Smooth muscle cell (in vitro differentiated cells): ENCODE measurements around the gene ANKRD34C. TPM values are rescaled to one million over a fixed set of nuclear protein-coding genes. Genes with fewer than 3 reads are reported as not detected.

Experiments used
- DNase-seq: peaks from one replicate; lab custom pipeline; 2025; ENCODE audit not compliant: unreplicated experiment; lab: John Stamatoyannopoulos, UW
- H2AFZ ChIP-seq: fragments of 200-600 bp; sonication (generic); 2 replicates; pipeline ENCODE4 v1.6.0; 2016; ENCODE audit warnings: antibody characterized with exemption, low read depth, mild to moderate bottlenecking
- H3F3A ChIP-seq: fragments of 200-600 bp; sonication (generic); 2 replicates; pipeline ENCODE4 v1.6.0; 2017; ENCODE audit warnings: antibody characterized with exemption, low read depth
- H3K27ac ChIP-seq: fragments of 200-600 bp; sonication (generic); 2 replicates; pipeline ENCODE4 v1.5.1; 2016; ENCODE audit warnings: low read depth, mild to moderate bottlenecking
- H3K27me3 ChIP-seq: fragments of 200-600 bp; sonication (generic); 2 replicates; pipeline ENCODE4 v1.6.1; 2016; ENCODE audit warnings: low read depth, mild to moderate bottlenecking
- H3K36me3 ChIP-seq: fragments of 200-600 bp; sonication (generic); 2 replicates; pipeline ENCODE4 v1.5.1; 2016; ENCODE audit warnings: low read depth
- H3K4me1 ChIP-seq: fragments of 200-600 bp; sonication (generic); 2 replicates; pipeline ENCODE4 v1.5.1; 2016; ENCODE audit warnings: low read depth
- H3K4me2 ChIP-seq: fragments of 200-600 bp; sonication (generic); 2 replicates; pipeline ENCODE4 v1.6.0; 2016; ENCODE audit warnings: mild to moderate bottlenecking
- H3K4me3 ChIP-seq: fragments of 200-600 bp; sonication (generic); 2 replicates; pipeline ENCODE4 v1.5.1; 2016; ENCODE audit warnings: mild to moderate bottlenecking
- H3K79me2 ChIP-seq: fragments of 200-600 bp; sonication (generic); 2 replicates; pipeline ENCODE4 v1.6.0; 2016; ENCODE audit warnings: low read depth, mild to moderate bottlenecking
- H3K9ac ChIP-seq: fragments of 200-600 bp; sonication (generic); 2 replicates; pipeline ENCODE4 v1.6.0; 2016; ENCODE audit warnings: low read depth
- H3K9me3 ChIP-seq: fragments of 200-600 bp; sonication (generic); replicated peaks from 2 replicates; pipeline ENCODE4 v1.5.1; 2016; ENCODE audit warnings: low read depth
- H4K20me1 ChIP-seq: fragments of 200-600 bp; sonication (generic); 2 replicates; pipeline ENCODE4 v1.6.0; 2016; ENCODE audit warnings: low read depth
- CTCF ChIP-seq: fragments of 200-600 bp; sonication (generic); IDR thresholded peaks from 2 replicates; pipeline ENCODE4 v1.5.1; 2017; ENCODE audit warnings: borderline replicate concordance, mild to moderate bottlenecking, antibody characterized with exemption; ENCODE audit not compliant: insufficient read depth, poor library complexity, severe bottlenecking
- WGBS: methylation state at CpG from one replicate; pipeline ENCODE4 v1.1.7; 2016; ENCODE audit warnings: low lambda C conversion rate; 5-methylcytosine and 5-hydroxymethylcytosine counted together
- polyA plus RNA-seq: library from polyadenylated mRNA; unstranded; fragments of >200 nt; fragmentation: Nextera tagmentation; extraction: Ambion mirVana; gene quantifications from 2 replicates; pipeline ENCODE4 v1.2.1, GENCODE V29; 2016
- total RNA-seq: library from RNA; depleted of rRNA; stranded (reverse); fragments of >200 nt; gene quantifications from 2 replicates; pipeline ENCODE4 v1.2.3, GENCODE V29; 2014

ANKRD34C gene
- total and polyA plus RNA-seq, 2 experiments from 2014 or later, result not detected

GRCh38 chr15:79311901-79312553 lies 29.5 kb downstream of the ANKRD34C start:
- WGBS, result 72% methylated on average over 8 of the region's 8 CpGs
- Histone ChIP-seq H3K27ac (no peak overlapping the region), H4K20me1 (peaks cover 43% of the 10 kb centered on the region), H3K9me3 (no peaks in the 10 kb centered on the region), H3F3A (no peaks in the 10 kb centered on the region), H3K9ac (peak overlapping the region; percentile 54), H2AFZ (peak overlapping the region; percentile 97), H3K4me2 (peak overlapping the region; percentile 97), H3K36me3 (peaks cover 12% of the 10 kb centered on the region), H3K79me2 (peaks cover 37% of the 10 kb centered on the region), H3K27me3 (peaks cover 28% of the 10 kb centered on the region), H3K4me3 (peak overlapping the region; percentile 90), H3K4me1 (peaks cover 11% of the 10 kb centered on the region)
- no peak for DNase-seq
- TF ChIP-seq CTCF, result no peak

GRCh38 chr15:79314186-79314585 lies 31.7 kb downstream of the ANKRD34C start:
- no peak overlapping the region for H3K4me3 ChIP-seq
- peaks cover 7% of the 10 kb centered on the region for H3K27me3 ChIP-seq
- H3K4me1 ChIP-seq, result peaks cover 11% of the 10 kb centered on the region
- peaks cover 42% of the 10 kb centered on the region for H3K79me2 ChIP-seq
- peak overlapping the region; percentile 61 for H3K27ac ChIP-seq
- TF ChIP-seq CTCF, result no peak
- H3K9ac ChIP-seq, result no peak overlapping the region
- peaks cover 65% of the 10 kb centered on the region for H4K20me1 ChIP-seq
- no peaks in the 10 kb centered on the region for H3F3A ChIP-seq
- peaks cover 16% of the 10 kb centered on the region for H3K36me3 ChIP-seq
- no peaks in the 10 kb centered on the region for H3K9me3 ChIP-seq
- H2AFZ ChIP-seq, result no peak overlapping the region
- WGBS, result 97% methylated on average over 1 of the region's 1 CpG
- H3K4me2 ChIP-seq, result no peak overlapping the region
- DNase-seq, result no peak

GRCh38 chr15:79314811-79315210 lies 32.3 kb downstream of the ANKRD34C start:
- H2AFZ ChIP-seq, result no peak overlapping the region
- H3K79me2 ChIP-seq, result peaks cover 46% of the 10 kb centered on the region
- no peak for DNase-seq
- peaks cover 1% of the 10 kb centered on the region for H3K27me3 ChIP-seq
- H3K4me2 ChIP-seq, result no peak overlapping the region
- H3K36me3 ChIP-seq, result peaks cover 16% of the 10 kb centered on the region
- H3K9me3 ChIP-seq, result no peaks in the 10 kb centered on the region
- H3F3A ChIP-seq, result no peaks in the 10 kb centered on the region
- H3K4me3 ChIP-seq, result no peak overlapping the region
- H3K27ac ChIP-seq, result peak overlapping the region; percentile 61
- H3K4me1 ChIP-seq, result peaks cover 11% of the 10 kb centered on the region
- H3K9ac ChIP-seq, result no peak overlapping the region
- TF ChIP-seq CTCF, result no peak
- WGBS, result 74% methylated on average over 6 of the region's 6 CpGs
- peaks cover 70% of the 10 kb centered on the region for H4K20me1 ChIP-seq
